Posterior cingulate gyrus (tissue), 11 donors: ENCODE measurements around the gene CYP4F3.
A peak's percentile ranks its signal among the peaks of the same experiment; 100 is the strongest.
"Not testable (repeated sequence)": the region's sequence is repeated elsewhere in the genome, so short reads cannot be mapped to it uniquely, and the experiment has no call there.

ENCODE experiments used
- DNase-seq, 10 donors: peaks; one replicate each; pipeline versions ENCODE4 v3.0.0 to v3.0.0-alpha.2; 2020 to 2021; ENCODE audit warnings: mixed read lengths in 3 of 10
- intact Hi-C: fragments of 100-400 bp; cut with DNase I; formaldehyde crosslinking; loops from one replicate; pipeline ENCODE4 v1.15.1; 2023

The CYP4F3 gene

DNA sequence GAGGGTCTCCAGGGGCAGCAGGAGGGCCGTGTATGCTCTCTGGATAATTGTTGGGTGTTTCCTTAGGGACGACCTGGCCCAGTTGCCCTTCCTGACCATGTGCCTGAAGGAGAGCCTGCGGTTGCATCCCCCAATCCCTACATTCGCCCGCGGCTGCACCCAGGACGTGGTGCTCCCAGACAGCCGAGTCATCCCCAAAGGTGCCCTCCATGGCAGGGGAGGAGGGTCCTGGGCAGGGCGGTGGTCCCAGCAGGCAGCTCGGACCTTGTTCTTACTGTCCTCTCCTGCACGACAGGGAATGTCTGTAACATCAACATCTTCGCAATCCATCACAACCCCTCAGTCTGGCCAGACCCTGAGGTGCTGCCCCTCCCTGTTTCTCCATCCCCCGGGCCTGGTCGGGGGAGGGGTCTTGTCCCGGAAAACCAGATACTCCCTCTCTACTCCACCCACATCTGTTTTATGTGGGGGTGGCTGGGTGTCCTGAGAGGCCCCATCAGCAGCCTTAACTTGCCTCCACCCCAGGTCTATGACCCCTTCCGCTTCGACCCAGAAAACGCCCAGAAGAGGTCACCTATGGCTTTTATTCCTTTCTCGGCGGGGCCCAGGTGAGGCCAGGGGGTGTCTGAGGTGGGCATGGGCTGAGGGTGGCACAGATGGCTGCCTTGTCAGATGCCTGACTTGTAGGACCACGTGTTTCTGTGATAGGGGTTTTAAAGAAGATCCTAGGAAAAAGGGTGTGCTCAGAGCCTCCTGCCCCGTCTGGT, 12.3 kb upstream of the CYP4F3 start:
- no peak for DNase-seq
- intact Hi-C loops = loop anchor here (1.0 to 10.0 kb wide), 2 partner anchors 416 to 554 kb away; no protein-coding TSS in a partner anchor

DNA sequence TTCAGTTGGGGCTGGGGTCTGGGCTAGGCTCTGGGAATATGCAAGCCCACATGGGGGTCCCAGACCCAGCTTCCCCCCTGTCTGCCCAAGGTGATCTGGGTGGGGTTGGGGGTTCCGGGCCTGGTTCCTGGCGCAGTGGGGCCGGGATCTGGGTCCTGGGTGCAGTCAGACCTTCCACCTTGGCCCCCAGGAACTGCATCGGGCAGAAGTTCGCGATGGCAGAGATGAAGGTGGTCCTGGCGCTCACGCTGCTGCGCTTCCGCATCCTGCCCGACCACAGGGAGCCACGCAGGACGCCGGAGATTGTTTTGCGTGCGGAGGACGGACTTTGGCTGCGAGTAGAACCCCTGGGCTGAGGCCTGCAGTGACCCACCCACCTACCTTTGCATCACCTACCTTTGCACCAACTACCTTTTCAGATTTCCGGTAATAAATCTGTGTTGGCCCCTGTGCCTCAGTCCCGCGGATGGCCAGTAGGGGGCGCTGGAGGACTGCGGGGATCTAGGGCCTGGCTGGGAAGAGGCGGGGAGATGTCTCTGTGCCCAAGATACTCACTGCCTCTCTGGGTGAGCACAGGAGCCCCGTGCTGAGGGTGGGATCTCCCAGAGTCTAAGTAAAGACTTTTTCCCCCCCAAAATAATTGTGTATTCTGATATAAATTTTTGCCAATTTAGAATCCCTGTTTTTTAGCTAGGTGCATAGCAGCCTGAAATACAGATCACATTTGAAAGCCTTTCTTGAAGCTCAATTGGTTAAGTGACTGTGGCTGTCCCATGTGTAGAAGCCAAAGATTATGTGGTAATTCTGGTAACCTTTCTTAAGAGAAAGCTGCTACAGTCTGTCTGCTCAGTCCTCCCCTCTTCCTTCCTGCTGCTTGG, 11.5 kb upstream of the CYP4F3 start:
- peak; percentile 51 to 97 (median 82) for DNase-seq
- intact Hi-C loops = loop anchor here (1.0 to 10.0 kb wide), 2 partner anchors 416 to 553 kb away; no protein-coding TSS in a partner anchor

DNA sequence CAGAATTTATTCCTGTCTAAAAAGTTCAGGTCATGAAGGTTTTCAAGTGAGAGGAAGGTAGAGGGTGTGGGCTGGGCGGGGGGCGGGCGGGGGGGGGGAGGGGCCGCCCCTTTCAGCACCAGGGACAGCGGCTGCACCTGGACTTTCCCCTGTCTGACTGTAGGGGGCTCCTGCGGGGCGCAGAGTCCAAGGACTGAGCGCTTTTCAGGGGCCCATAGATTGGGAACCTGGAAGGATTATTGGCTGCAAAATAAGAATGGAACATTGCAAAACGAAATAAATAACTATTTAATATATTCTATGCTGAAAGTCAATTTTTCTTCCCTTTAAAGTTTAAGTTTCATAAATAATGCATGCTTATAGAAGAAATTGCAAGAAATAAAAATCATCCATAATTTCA, 8.9 kb upstream of the CYP4F3 start:
- intact Hi-C loops = loop anchor here (2.0 kb wide), 1 partner anchor 237 kb away; no protein-coding TSS in a partner anchor
- DNase-seq = no peak

DNA sequence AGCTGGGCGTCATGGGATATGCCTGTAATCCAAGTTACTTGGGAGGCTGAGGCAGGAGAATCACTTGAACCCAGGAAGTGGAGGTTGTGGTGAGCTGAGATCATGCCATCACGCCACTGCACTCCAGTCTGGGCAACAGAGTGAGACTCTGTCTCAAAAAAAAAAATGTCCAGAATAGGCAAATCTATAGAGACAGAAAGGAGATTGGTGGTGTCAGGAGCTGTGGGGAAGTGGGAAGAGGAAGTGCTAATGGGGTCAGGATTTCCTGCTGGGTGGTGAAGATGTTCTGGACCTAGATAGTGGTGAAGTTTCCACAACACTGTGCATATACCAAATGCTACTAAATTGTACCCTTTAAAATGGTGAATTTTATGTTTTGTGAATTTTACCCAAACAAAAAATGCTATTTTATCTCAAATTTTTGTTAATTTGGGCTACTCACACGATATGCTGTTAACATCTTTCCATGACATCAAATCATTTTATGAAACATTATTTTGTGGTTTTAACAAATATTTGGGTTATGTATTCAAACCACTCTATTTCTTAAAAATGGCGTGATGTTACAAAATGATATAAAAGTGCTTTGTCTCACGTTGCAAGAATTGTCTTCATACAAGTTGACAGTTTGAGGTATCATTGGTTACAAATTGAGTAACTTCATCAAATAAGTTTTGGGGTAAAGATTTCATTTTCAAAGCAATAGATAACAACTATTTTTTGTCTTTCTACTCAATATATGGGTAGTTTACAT, 7.4 kb upstream of the CYP4F3 start:
- intact Hi-C loops = no loop called here
- DNase-seq = no peak

DNA sequence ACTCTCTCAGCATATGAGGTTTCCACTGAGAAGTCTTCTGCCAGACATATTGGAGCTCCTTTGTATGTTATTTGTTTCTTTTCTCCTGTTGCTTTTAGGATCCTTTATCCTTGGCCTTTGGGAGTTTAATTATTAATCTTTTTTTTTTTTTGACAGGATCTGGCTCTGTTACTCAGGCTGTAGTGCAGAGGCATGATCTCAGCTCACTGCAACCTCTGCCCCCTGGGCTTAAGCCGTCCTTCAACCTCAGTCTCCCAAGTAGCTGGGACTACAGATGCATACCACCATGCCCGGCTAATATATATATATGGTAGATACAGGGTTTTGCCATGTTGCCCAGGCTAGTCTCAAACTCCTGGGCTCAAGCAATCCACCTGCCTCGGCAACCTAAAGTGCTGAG, 6.6 kb upstream of the CYP4F3 start:
- intact Hi-C loops = no loop called here
- DNase-seq = no peak

DNA sequence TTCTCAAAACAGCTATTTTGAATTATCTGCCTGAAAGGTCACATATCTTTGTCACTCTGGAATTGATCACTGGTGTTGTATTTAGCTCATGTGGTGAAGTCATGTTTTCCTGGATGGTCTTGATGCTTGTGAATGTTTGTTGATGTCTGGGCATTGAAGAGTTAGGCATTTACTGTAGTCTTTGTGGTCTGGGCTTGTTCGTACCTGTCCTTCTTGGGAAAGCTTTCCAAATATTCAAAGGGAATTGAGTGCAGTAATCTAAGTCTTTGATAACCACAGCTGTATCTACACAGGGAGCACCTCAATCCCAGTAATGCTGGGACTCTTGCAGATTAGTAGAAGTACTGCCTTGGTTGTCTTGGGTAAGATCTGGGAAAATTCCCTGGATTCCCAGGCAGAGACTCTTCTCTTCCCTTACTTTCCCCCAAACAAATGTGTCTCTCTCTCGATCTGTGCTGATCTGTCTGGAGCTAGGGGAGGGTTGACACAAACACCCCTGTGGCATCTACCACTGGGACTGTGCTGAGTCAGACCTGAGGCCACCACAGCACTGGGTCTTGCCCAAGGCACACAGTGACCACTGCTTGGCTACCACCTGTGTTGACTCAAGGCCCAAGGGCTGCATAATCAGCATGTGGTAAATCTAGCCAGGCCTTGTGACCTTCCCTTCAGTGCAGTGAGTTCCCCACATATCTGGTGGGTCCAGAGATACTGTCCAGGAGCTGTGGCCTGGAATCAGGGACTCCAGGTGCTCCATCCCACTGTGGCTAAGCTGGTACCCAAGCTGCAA, 5.5 kb upstream of the CYP4F3 start:
- no peak for DNase-seq
- intact Hi-C loops = no loop called here

DNA sequence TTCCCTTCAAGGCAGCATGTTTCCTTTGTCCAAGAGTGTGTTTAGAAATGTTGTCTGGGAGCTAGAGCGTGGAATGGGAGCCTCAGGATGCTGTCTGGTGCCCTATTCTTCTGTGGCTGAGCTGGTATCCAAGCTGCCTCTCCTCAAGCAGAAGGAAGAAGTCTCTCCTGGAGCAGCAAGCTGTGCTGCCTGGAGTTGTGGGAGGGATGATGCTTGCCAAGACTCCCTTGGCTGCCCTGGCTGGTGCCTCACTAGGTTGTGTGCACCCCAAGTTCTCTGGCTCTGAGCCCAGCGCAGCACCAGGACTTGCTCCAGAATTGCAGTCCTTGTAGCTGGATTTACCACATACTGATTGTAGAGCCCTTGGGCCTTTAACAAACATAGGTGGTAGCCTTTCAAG, 4.7 kb upstream of the CYP4F3 start:
- intact Hi-C loops = no loop called here
- peak in 9 of 10 donors; percentile 33 to 97 (median 72) for DNase-seq

DNA sequence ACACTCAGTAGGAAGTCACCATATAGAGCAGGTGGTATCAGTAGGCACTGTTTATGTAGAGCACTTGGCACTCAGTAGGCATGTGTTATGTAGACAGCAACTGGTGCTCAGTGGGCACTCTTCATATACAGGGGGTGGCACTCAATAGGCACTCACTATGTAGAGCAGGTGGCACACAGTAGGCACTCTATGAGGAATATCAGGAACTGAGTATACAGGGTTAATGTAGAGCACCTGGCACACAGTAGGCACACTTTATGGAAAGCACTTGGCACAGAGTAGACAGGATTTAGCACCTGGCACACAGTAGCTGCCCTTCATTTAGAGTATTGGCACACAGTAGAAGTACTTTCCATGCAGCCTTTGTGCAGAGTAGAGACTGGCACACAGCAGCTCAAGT, 1.1 kb upstream of the CYP4F3 start:
- DNase-seq = no peak
- intact Hi-C loops = no loop called here

DNA sequence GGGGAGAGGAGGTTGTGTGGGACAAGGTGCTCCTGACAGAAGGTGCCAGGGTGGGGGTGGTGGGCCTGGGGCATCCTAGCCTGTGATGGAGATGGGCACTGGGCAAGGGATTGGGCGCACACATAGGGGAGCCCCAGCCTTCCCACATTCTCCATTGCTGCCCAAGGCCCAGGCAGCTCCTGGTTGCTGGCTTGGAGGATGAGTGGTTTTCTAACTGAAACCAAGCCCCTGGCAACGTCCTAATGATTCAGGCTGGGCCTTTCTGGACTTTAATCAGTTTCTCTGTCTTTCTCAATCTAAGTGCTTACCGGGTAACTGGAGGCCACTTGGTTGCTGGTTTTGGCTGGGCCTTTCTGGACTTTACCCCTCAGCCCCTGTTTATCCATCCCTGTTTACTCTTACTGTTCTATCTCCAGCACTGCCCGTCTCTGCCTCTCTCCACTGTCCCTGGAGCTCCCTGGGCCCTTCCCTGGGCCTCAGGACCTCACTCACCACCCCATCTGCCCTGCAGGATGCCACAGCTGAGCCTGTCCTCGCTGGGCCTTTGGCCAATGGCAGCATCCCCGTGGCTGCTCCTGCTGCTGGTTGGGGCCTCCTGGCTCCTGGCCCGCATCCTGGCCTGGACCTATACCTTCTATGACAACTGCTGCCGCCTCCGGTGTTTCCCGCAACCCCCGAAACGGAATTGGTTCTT, 354 bp downstream of the CYP4F3 start:
- intact Hi-C loops = no loop called here
- no peak for DNase-seq

DNA sequence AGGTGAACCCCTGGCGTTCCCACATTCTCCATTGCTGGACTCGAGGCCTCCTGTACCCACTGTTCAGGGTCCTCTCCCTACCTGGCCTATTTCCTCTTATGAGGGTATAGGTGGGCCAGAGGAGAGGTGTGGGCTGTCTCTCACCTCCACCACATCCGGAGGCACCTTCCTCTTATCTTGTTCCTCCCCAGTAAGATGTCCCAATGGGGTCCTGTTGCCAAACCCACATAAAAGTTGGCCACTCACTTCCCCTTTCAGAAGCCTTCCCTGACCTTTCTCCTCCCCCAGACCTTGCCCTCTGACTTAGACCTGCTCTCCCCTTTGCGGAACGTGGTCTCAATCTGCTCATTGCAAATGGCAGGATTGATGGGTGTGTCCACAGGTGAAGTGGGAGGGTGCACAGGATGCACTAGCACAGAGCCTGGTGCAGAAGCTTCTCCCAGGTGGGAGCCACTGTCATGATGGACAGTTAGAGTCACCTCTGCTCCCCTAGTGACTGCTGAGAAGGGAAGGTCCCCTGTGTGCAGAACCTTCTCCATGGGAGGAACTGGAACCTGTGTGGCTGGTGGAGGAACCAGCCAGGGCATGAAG, 1.3 kb downstream of the CYP4F3 start:
- no peak for DNase-seq
- intact Hi-C loops = no loop called here

DNA sequence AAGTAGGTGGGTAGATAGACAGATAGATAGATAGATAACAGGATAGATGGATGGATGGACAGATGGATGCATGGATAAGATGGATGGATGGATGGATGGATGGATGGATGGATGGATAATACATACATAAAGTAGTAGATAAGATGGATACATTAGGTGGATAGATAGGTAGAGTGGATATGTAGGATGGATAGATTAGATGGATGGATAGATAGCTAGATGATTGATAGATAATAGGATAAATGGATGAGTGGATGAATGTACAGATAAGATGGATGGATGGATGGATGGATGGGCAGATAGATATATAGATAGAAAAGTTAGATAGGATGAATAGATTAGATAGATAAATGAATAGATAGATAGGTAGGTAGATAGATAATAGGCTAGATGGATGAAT, 2.1 kb downstream of the CYP4F3 start:
- DNase-seq = no peak
- intact Hi-C loops = no loop called here

DNA sequence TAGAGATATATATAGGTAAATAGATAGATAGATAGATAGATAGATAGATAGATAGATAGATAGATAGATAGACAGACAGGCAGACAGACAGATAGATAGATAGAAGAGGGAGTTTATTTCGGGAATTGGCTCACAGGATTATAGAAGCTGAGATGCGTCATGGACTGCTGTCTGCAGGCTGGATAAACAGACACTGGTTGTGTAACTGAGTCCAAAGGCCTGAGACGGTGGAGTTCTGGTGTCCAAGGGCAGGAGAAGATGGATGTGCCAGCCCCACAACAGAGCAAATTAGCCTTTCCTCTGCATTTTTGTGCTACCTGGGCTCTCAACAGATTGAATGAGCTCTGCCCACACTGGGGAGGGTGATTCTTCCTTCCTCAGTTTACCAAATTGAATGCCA, 2.7 kb downstream of the CYP4F3 start:
- DNase-seq = no peak
- intact Hi-C loops = no loop called here

DNA sequence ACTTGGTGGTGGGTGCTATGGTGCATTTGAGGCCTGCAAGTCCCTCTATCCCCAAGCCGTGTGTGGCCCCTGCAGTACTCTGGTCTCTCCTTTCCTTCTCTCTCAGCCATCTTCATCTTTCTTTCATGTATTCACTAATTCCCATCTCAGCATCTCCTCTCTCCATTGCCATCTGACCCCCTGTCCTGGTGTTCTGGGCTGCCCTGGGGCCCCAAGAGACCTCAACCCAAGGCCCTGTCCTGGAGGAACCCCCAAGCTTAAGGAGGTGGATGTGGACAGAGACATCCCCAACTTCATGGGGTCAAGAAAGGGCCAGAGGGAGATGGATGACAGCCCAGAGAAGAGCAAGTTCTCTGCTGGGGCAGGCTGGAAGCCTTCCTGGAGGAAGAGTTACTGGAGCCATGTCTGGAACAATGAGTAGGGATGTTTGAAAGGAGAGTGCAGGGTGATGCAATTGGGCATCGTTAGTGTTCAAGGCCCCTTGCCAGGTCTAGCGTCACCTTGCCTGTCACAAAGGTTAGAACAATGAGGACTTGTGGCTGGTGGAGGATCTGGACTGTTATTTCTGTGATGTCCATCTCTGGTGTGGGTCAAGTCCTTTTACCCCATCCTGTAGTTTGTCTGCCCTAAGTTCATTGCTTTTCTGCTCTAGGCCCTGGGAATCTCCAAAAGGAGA, 3.5 kb downstream of the CYP4F3 start:
- intact Hi-C loops = no loop called here
- no peak for DNase-seq

DNA sequence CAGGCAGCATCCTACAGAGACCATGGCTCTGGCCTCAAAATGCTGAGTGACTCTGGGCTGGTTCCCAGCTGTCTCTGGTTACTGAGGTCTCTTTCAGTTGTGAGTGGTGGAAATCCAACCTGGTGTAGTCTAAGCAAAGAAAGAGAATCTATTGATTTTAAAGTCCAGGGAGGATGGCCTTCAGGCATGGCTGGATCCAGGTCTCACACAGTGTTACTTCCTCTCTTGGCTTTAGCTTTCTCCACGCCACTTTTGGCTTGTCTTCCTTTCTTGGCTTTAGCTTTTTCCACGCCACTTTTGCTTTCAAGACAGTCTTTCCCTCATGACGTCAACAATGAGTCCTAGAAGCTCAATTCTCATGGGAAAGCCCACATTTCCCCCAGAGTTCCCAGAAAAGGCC, 4.1 kb downstream of the CYP4F3 start:
- no peak for DNase-seq
- intact Hi-C loops = no loop called here

DNA sequence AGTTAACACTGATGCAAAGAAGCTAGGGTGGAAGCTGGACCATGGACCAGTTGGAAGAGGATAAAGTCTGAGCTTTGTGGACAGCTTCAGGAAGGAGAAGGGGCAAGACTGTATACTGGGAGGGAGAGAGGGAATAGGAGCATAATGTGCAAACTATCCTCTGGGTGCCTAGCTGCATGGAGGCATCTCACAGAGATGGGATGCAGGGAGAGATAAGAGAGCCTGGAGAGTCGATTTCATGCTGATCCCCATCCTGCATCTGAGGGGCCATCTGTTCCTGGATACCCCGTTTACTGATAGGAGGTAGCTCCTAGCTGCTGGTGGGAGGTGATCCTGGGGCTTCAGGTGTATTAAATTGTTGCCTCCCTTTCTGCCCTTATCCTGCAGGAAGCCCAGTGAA, 8.8 kb downstream of the CYP4F3 start:
- intact Hi-C loops = no loop called here

DNA sequence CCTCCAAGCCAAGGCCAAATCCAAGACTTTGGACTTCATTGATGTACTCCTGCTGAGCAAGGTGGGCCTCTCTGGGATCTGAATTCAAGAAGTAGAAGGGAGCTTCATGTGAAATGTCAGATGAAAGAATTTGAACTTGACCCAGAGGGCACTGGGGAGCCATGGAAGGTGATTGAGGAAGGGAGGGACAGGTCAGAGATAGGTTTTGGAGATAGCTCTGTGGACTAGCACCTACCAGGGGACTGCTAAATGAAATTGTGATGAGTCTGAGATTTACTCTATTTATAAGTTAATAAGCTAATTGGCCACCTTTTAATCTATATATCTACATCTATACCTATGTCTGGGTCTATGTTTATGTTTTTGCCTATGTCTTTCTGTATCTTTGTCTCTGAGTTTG, 9.4 kb downstream of the CYP4F3 start:
- intact Hi-C loops, DNase-seq: not testable (repeated sequence)

More for the DNA sequence above, 8.8 kb downstream of the CYP4F3 start:
- no peak for DNase-seq

DNA sequence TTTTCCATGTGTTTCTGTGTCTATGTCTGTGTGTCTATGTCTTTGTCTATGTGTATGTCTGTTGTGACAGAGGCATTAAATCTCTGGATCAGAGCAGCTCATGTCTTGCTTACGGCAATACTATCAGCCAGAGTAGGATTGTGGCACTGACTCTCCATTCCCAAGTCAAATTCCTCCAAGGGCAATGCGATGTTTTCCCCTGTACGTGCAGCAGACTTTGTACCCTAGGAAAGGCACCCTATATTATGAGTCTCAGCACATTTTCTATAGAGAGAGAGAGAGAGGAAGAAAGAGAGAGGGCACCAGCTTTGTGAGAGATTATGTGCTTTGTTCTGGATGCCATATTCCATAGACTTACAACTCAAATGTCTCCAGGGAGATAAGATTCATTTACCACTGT, 11.1 kb downstream of the CYP4F3 start:
- intact Hi-C loops = no loop called here
- DNase-seq = no peak

DNA sequence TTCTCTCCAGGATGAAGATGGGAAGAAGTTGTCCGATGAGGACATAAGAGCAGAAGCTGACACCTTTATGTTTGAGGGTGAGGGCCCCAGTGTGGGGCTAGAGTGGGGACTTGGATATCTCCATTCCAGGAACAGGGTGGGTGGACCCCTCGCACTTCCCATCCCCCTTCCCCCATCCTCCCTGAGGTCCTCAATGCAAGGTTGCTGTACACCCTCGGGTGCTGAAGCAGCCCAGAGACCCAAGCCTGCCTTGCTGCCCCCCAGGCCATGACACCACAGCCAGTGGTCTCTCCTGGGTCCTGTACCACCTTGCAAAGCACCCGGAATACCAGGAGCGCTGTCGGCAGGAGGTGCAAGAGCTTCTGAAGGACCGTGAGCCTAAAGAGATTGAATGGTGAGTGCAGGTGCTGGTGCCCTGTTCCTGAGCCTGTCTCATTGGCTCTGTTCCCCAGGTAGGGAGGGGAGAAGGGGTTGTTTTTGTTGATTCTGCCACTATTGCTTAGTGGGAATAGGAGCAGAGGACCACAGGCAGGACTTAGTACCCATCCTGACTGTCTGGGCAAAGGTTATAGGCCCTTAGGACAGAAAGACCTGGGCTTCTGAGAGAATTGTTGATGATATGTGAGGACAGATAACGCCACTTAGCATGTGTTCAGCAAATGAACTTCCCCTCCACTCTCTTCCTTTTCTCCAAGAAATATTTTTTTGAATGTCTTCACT, 12.0 kb downstream of the CYP4F3 start:
- DNase-seq = no peak
- intact Hi-C loops = no loop called here
